Heart right ventricle (tissue), 16 donors: ENCODE data around the gene KCNA5. TPM values are rescaled to one million over a fixed set of nuclear protein-coding genes. Genes with fewer than 3 reads are reported as not detected.

Experiments
- ATAC-seq, 8 donors: fragments of 200-7000 bp; cut with Tn5 transposase; one replicate each; pipeline ENCODE4 v1.9.1; 2020; ENCODE audit warnings: mild to moderate bottlenecking in 8 of 8, moderate library complexity in 8 of 8, moderate number of reproducible peaks in 1 of 8
- DNase-seq, 2 donors: peaks; one replicate each; pipeline ENCODE4 v3.0.0-alpha.2; 2020
- H3K27ac ChIP-seq, 10 donors: fragments of 200-600 bp; sonication (generic) in 2 of 10; one replicate each; pipeline versions ENCODE4 v1.5.0 to v1.8.0; 2020 to 2022; ENCODE audit warnings: mild to moderate bottlenecking in 3 of 10
- H3K27me3 ChIP-seq, 7 donors: fragments of 200-600 bp; one replicate each; pipeline ENCODE4 v1.8.0; 2021 to 2022; ENCODE audit warnings: mild to moderate bottlenecking in 2 of 7
- H3K36me3 ChIP-seq, 9 donors: fragments of 200-600 bp; sonication (generic) in 1 of 9; one replicate each; pipeline versions ENCODE4 v1.5.0 to v1.8.0; 2020 to 2022; ENCODE audit warnings: mild to moderate bottlenecking in 2 of 9
- H3K4me1 ChIP-seq, 9 donors: fragments of 200-600 bp; sonication (generic) in 1 of 9; one replicate each; pipeline versions ENCODE4 v1.5.0 to v1.8.0; 2020 to 2022; ENCODE audit warnings: mild to moderate bottlenecking in 4 of 9
- H3K4me3 ChIP-seq, 10 donors: fragments of 200-600 bp; sonication (generic) in 2 of 10; one replicate each; pipeline versions ENCODE4 v1.5.0 to v1.8.0; 2020 to 2022; ENCODE audit warnings: mild to moderate bottlenecking in 7 of 10, moderate library complexity in 2 of 10
- H3K9me3 ChIP-seq, 11 donors: fragments of 200-600 bp in 10 of 11; sonication (generic) in 2 of 11; one replicate each; pipeline versions ENCODE4 v1.5.0 to v1.8.0; 2013 to 2022; ENCODE audit warnings: mild to moderate bottlenecking in 2 of 11, control low read depth in 1 of 11, moderate library complexity in 1 of 11
- WGBS, 2 donors: extraction: QIAGEN DNeasy Blood & Tissue Kit; methylation state at CpG; one replicate each; pipeline ENCODE4 v1.1.7; 2013; ENCODE audit warnings: inconsistent platforms in 1 of 2; 5-methylcytosine and 5-hydroxymethylcytosine counted together
- intact Hi-C, 10 donors: fragments of 100-400 bp; cut with DNase I; formaldehyde crosslinking; loops; one replicate each; pipeline versions ENCODE4 v1.11.1 to v1.14.2; 2022
- polyA plus RNA-seq, 2 donors: library from polyadenylated mRNA; stranded (reverse); fragments of 200-250 nt; gene quantifications; one replicate each; pipeline ENCODE4 v1.2.3, GENCODE V29; 2013
- total RNA-seq, 10 donors: library from RNA; stranded (reverse); fragmentation: NEBNext Ultra II Directional in 3 of 10; extraction: Animal tissue kit (Norgen Biotek cat#: 25700) in 3 of 10; gene quantifications; one replicate each; pipeline versions ENCODE4 v1.2.1 to v1.2.4, GENCODE V29; 2021 to 2023
- TF ChIP-seq, protein P1 (sequence below), 9 donors: fragments of 200-600 bp; sonication (generic) in 2 of 9; IDR thresholded peaks; one replicate each; pipeline versions ENCODE4 v1.5.0 to v1.8.0; 2021 to 2022; ENCODE audit warnings: antibody characterized with exemption in 9 of 9, mild to moderate bottlenecking in 5 of 9, moderate library complexity in 1 of 9
- donor health status: Arrhythmogenic right ventricular cardiomyopathy.
- donor health status: ischemic (EF 13 %, LVEDD 7.1; RV severe dilation, severe dysfunction).
- donor health status: healthy with polysubstance abuse.
- donor health status: DM: no; HTN: yes; CAD: no.
- donor health status: DM: no; HTN: no; CAD: no.
- donor health status: ischemic (EF 25% LVEDD 6.9; RV normal size, moderate dysfunction).
- donor health status: ischemic (EF 25% LVEDD 5.7; RV mildly dilated, moderate dysfunction).
- donor health status: healthy.
- donor health status: DM: yes; HTN: yes; CAD: no.
- donor health status: Ischemic cardiomyopathy.
- donor health status: ischemic (EF 35%, LVEDD 5.7; RV mildly dilated, moderate dysfunction).
- donor health status: nonischemic (EF 11% LVEDD 7.7; RV severe dilation, severe dysfunction).
- donor health status: DM: yes; HTN: yes; CAD: no.
- donor health status: PGD.
- donor health status: ischemic (EF 29% LVEDD 5.4; RV normal size, mild dysfunction).
- donor health status: nonischemic (EF 23%, LVEDD 6.1; RV moderate dilation, normal function).

KCNA5 gene
- total and polyA plus RNA-seq, 12 donors: 1.4 to 5.8 (median 2.8) TPM

DNA sequence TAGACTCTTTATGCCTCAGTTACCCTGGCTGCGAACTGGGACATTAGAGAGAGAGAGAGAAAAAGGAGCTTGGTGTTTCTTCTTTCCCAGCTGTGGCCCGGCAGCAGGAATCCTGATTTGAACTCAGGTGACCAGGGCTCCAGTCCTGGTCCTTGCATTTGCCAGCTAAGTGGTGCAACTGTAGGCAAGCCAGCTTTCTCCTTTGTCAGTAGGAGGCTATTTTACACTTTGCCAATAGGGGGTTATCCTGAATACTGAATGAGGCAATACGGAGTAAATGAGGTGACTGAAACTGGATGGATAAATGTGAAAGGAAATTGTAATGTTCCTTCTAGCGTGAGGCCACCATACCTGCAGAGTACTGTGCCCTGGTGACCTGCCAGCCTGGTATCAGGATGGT, 27.8 kb downstream of the KCNA5 start:
- H3K9me3 ChIP-seq: no peaks in the 10 kb centered on the region
- ATAC-seq (no peak), DNase-seq (no peak)
- no peaks in the 10 kb centered on the region for H3K36me3 ChIP-seq
- peaks cover 0 to 4% (median 0%) of the 10 kb centered on the region in 9 donors for H3K4me1 ChIP-seq
- intact Hi-C loops: no loop called here
- 90 to 91% methylated on average over 4 of the region's 4 CpGs for WGBS, 2 donors
- no peak overlapping the region for H3K4me3 ChIP-seq
- no peak overlapping the region for H3K27ac ChIP-seq
- no peaks in the 10 kb centered on the region for H3K27me3 ChIP-seq
- TF ChIP-seq, protein P1, sequence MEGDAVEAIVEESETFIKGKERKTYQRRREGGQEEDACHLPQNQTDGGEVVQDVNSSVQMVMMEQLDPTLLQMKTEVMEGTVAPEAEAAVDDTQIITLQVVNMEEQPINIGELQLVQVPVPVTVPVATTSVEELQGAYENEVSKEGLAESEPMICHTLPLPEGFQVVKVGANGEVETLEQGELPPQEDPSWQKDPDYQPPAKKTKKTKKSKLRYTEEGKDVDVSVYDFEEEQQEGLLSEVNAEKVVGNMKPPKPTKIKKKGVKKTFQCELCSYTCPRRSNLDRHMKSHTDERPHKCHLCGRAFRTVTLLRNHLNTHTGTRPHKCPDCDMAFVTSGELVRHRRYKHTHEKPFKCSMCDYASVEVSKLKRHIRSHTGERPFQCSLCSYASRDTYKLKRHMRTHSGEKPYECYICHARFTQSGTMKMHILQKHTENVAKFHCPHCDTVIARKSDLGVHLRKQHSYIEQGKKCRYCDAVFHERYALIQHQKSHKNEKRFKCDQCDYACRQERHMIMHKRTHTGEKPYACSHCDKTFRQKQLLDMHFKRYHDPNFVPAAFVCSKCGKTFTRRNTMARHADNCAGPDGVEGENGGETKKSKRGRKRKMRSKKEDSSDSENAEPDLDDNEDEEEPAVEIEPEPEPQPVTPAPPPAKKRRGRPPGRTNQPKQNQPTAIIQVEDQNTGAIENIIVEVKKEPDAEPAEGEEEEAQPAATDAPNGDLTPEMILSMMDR (IDR thresholded peaks at IDR 0.05): no peak

DNA sequence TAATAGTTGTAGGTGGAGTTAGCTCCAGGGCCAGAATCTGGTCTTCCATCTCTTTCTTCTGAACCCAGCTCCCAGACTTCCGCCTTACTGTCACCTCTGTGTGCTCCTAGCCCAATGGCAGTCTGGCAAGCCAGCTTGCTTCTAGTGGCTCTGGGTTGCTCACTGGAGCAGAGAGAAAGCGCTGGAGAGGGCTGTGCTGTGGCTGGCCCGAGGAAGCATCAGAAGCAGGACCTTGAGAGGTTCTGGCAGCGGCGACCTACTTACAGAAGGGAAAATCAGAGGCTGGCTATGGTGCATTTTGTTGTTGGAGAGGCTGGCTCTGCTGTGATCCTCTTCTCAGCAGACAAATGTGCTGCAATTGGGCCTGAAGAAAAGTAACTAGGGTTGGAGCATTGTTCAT, 28.6 kb downstream of the KCNA5 start:
- H3K36me3 ChIP-seq: no peaks in the 10 kb centered on the region
- no peak overlapping the region for H3K27ac ChIP-seq
- no peak overlapping the region for H3K4me3 ChIP-seq
- TF ChIP-seq, protein P1 (IDR thresholded peaks at IDR 0.05): no peak
- no peaks in the 10 kb centered on the region for H3K27me3 ChIP-seq
- DNase-seq (no peak), ATAC-seq (no peak)
- intact Hi-C loops: no loop called here
- 95% methylated on average over 5 of the region's 5 CpGs for WGBS, 2 donors
- H3K4me1 ChIP-seq: peaks cover 0 to 10% (median 5%) of the 10 kb centered on the region in 9 donors
- no peaks in the 10 kb centered on the region for H3K9me3 ChIP-seq

DNA sequence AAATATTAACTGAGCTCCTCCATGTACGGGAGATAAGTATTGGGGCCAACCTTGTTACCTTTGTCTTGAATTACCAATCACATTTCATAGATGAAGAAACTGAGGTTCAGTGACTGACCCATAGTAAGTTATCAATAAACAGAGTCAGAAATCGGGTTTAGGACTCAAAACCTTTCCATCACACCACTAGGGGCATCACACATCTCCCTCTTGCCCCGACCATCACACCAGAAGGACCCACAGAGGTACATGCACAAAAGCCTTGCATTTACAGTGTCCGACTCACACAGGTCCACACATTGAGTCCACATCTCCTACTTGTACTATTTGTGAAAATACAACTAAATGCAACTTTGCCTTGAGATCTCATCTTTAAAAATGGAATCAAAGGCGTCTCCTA, 29.4 kb downstream of the KCNA5 start:
- no peak overlapping the region for H3K27ac ChIP-seq
- H3K9me3 ChIP-seq: no peaks in the 10 kb centered on the region
- H3K27me3 ChIP-seq: no peaks in the 10 kb centered on the region
- H3K36me3 ChIP-seq: no peaks in the 10 kb centered on the region
- H3K4me3 ChIP-seq: no peak overlapping the region
- peaks cover under 1 to 17% (median 12%) of the 10 kb centered on the region in 9 donors for H3K4me1 ChIP-seq
- ATAC-seq: no peak
- 89 to 92% methylated on average over 5 of the region's 5 CpGs for WGBS, 2 donors
- TF ChIP-seq, protein P1 (IDR thresholded peaks at IDR 0.05): no peak
- intact Hi-C loops: no loop called here
- DNase-seq: no peak

DNA sequence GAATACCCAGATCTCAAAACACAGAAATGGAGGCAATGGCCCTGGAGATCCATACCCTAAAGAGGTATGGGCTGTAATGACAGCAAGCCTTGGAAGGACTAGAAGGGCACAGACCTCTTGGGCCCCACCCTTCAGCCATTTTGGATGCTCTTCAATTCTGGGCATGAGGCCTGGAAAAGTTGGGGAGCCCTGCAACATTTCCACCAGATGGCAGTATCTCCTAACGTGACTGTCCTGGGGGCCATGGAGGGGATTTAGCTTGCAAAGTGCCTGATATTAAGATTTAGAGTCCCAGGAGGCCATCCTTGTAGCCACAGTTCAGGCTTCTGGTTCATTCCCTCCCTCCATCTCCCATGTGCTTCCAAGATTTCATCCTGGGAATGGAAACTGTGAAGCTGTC, 30.2 kb downstream of the KCNA5 start:
- Histone ChIP-seq H3K9me3 (no peaks in the 10 kb centered on the region), H3K4me1 (peaks cover 4 to 25% (median 20%) of the 10 kb centered on the region in 9 donors), H3K27me3 (no peaks in the 10 kb centered on the region), H3K36me3 (no peaks in the 10 kb centered on the region), H3K4me3 (no peak overlapping the region), H3K27ac (no peak overlapping the region)
- intact Hi-C loops: no loop called here
- ATAC-seq (no peak), DNase-seq (no peak)
- WGBS, 2 donors: 65 to 85% methylated on average over 1 of the region's 1 CpG
- TF ChIP-seq, protein P1 (IDR thresholded peaks at IDR 0.05): peak in 2 of 9 donors; percentile 14 to 21
